Measurements from ENCODE around the gene SPATA12. TPM values are rescaled to one million over a fixed set of nuclear protein-coding genes. Genes with fewer than 3 reads are reported as not detected.

SPATA12 gene
- total RNA-seq, 2 donors from 2014 or later: not detected

- intact Hi-C loops (cut with DNase I): no loop called here
- H3K36me3 ChIP-seq (replicated peaks in 1 of 2; ENCODE audit: insufficient read depth in 1 of 2, low read depth in 2 of 2): no peaks in the 10 kb centered on the region
- H3K4me3 ChIP-seq: no peak overlapping the region
- no peak for TF ChIP-seq CTCF (IDR thresholded peaks at IDR 0.05)
- no peak for TF ChIP-seq POLR2A (IDR thresholded peaks at IDR 0.05)
- no peak overlapping the region for H3K27ac ChIP-seq
- H3K27me3 ChIP-seq: no peaks in the 10 kb centered on the region
- ATAC-seq: no peak
- H3K4me1 ChIP-seq: no peaks in the 10 kb centered on the region
- no peak for DNase-seq
- no peaks in the 10 kb centered on the region for H3K9me3 ChIP-seq
Measured at GRCh38 chr3:57086201-57086600, 25.7 kb downstream of the SPATA12 start.

- DNase-seq: no peak
- ATAC-seq: no peak
- no peak overlapping the region for H3K4me3 ChIP-seq
- intact Hi-C loops (cut with DNase I): no loop called here
- no peaks in the 10 kb centered on the region for H3K4me1 ChIP-seq
- WGBS, 2 donors: 88 to 93% methylated on average over 1 of the region's 1 CpG
- H3K9me3 ChIP-seq: no peaks in the 10 kb centered on the region
- no peaks in the 10 kb centered on the region for H3K36me3 ChIP-seq (replicated peaks in 1 of 2; ENCODE audit: insufficient read depth in 1 of 2, low read depth in 2 of 2)
- no peak overlapping the region for H3K27ac ChIP-seq
- TF ChIP-seq POLR2A (IDR thresholded peaks at IDR 0.05) (no peak), CTCF (IDR thresholded peaks at IDR 0.05) (no peak)
- no peaks in the 10 kb centered on the region for H3K27me3 ChIP-seq
Measured at GRCh38 chr3:57087361-57088092, 27.1 kb downstream of the SPATA12 start.

GRCh38 chr3:57088503-57088902 is 28.0 kb downstream of the SPATA12 start:
- intact Hi-C loops (cut with DNase I): no loop called here
- Histone ChIP-seq H3K9me3 (no peaks in the 10 kb centered on the region), H3K4me3 (no peak overlapping the region), H3K27me3 (no peaks in the 10 kb centered on the region), H3K27ac (no peak overlapping the region), H3K36me3 (replicated peaks in 1 of 2; ENCODE audit: insufficient read depth in 1 of 2, low read depth in 2 of 2) (no peaks in the 10 kb centered on the region), H3K4me1 (no peaks in the 10 kb centered on the region)
- 90 to 92% methylated on average over 5 of the region's 5 CpGs for WGBS, 2 donors
- ATAC-seq (no peak), DNase-seq (no peak)
- no peak for TF ChIP-seq POLR2A (IDR thresholded peaks at IDR 0.05)
- TF ChIP-seq CTCF (IDR thresholded peaks at IDR 0.05): no peak

- ATAC-seq (no peak), DNase-seq (no peak)
- Histone ChIP-seq H3K4me3 (no peak overlapping the region), H3K36me3 (replicated peaks in 1 of 2; ENCODE audit: insufficient read depth in 1 of 2, low read depth in 2 of 2) (no peaks in the 10 kb centered on the region), H3K4me1 (no peaks in the 10 kb centered on the region), H3K27me3 (no peaks in the 10 kb centered on the region), H3K9me3 (no peaks in the 10 kb centered on the region), H3K27ac (no peak overlapping the region)
- intact Hi-C loops (cut with DNase I): no loop called here
- 89 to 95% methylated on average over 4 of the region's 4 CpGs for WGBS, 2 donors
- TF ChIP-seq CTCF (IDR thresholded peaks at IDR 0.05): no peak
- TF ChIP-seq POLR2A (IDR thresholded peaks at IDR 0.05): no peak
Measured at GRCh38 chr3:57089043-57089442, 28.6 kb downstream of the SPATA12 start.
